ENCODE measurements around the gene OR52N2.
A peak's percentile ranks its signal among the peaks of the same experiment; 100 is the strongest.

Gene OR52N2

DNA sequence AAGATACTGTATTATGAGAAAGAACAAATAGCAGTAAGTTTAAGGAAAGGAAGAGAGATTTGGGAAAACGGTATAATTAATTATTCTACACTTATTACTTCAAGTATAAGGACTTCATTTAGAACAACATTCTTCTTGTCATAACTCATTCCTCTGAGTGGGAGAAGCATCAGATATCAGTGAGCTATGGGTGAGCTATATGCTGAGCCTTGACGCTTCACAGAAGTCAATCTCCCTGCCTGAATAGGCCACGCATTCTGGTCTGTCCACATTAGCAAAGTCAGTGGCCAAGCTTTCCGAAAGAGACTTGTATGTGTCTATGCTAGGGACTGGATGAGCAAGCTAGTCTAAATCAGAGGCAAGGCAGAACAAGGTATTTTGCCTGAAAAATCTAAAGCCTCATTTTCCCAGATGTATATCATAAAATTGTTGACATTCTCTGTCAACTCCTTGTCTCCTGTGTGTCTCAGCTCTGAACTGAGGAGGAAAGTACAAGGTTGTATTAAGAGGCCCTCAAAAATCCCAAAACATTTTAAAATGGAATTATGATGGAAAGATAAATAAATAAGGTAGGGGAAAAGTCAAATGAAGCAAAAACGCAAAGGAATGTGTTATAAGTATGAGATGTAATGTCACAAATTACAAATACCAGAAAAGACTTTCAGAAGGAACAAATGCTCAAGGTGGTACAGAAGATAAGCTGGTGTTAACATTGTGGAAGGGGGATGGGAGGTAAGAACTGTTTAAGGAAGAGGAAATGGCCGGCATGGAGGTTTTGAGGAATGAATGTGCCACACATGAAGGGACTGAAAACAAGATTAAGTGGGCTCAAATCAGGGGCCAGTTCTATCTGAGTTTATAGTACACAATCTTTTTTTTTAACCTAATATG is 1.4 kb downstream of the OR52N2 start:
- H3K4me3 ChIP-seq: no peak overlapping the region
- peaks cover under 1 to 26% (median 13%) of the 10 kb centered on the region in 10 experiments; a peak in 16 of 20 replicates for H3K4me1 ChIP-seq
- H3K36me3 ChIP-seq: no peaks in the 10 kb centered on the region
- H3K9me3 ChIP-seq (replicated peaks in 1 of 11): peaks cover 0 to 3% (median 0%) of the 10 kb centered on the region in 11 experiments; a peak in 1 of 22 replicates
- no peak overlapping the region for H3K9ac ChIP-seq
- no peak overlapping the region for H3K27ac ChIP-seq
- no peak for TF ChIP-seq Cebpa-rat (IDR thresholded peaks at IDR 0.05)
- peak overlapping the region in 7 of 11 experiments; percentile 73 to 95 (median 90); a peak in 6 of 22 replicates for H3K4me2 ChIP-seq
- no peaks in the 10 kb centered on the region for H4K20me1 ChIP-seq
- H3K27me3 ChIP-seq: no peaks in the 10 kb centered on the region; a peak in 1 of 22 replicates

DNA sequence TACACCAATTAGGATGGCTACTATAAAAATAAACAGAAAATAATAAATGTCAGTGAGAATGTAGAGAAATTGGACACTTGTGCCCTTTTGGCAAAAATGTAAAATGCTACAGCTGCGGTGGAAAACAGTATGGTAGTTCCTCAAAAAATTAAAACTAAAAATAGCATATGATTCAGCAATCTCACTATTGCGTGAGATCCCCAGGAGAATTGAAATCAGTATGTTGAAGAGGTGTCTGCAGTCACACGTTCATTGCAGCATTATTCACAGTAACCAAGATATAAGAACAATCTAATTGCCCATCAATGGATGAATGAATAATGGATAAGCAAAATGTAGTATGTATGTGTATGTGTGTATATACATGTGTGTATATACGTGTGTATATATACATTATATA is 6.8 kb downstream of the OR52N2 start:
- no peaks in the 10 kb centered on the region for H4K20me1 ChIP-seq
- peak overlapping the region in 10 of 11 experiments; percentile 17 to 62 (median 51); a peak in 15 of 22 replicates for H3K27ac ChIP-seq
- H3K36me3 ChIP-seq: no peaks in the 10 kb centered on the region
- H3K4me3 ChIP-seq: no peak overlapping the region
- TF ChIP-seq Cebpa-rat (IDR thresholded peaks at IDR 0.05): peak in 2 of 11 experiments; percentile 71 to 73; a peak in 5 of 22 replicates
- no peak overlapping the region for H3K9ac ChIP-seq
- H3K9me3 ChIP-seq (replicated peaks in 1 of 11): peaks cover 0 to 8% (median 0%) of the 10 kb centered on the region in 11 experiments; a peak in 3 of 22 replicates
- H3K4me1 ChIP-seq: peaks cover 9 to 33% (median 20%) of the 10 kb centered on the region in 10 experiments; a peak in 19 of 20 replicates
- no peaks in the 10 kb centered on the region for H3K27me3 ChIP-seq
- peak overlapping the region in 8 of 11 experiments; percentile 8 to 53 (median 26); a peak in 10 of 22 replicates for H3K4me2 ChIP-seq

DNA sequence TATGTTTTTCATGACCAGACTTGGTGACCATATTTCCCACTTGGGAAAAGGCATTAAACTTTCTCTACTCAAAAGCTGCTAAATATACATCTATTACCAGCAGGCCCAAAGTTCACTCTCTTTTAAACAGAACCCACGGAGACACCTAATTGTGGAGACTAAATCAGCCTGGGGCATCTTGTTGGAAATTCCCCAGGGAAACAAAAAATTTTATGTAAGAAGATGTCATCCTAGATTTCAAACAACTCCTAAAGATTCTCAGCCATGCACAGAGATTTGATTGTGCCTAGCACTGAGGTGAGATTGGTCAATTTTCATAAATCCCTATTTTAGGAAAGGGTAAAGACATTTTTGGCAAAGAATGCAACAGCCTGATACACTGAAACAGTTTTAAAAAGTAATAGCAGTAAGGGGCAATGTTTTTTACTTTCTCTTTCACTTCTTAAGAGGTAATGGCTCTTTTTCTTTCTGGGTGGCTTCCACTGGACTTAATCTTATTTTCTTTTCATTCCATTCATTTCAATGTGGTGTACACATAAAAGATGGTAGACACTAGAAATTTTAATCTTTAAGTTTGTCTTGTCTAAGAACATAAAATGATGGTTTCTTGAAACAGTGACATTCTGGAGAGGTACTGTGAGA is 9.6 kb downstream of the OR52N2 start:
- peaks cover 0 to 8% (median 0%) of the 10 kb centered on the region in 11 experiments; a peak in 3 of 22 replicates for H3K9me3 ChIP-seq (replicated peaks in 1 of 11)
- H3K27me3 ChIP-seq: no peaks in the 10 kb centered on the region
- H3K36me3 ChIP-seq: no peaks in the 10 kb centered on the region
- H3K4me1 ChIP-seq: peaks cover 9 to 33% (median 20%) of the 10 kb centered on the region in 10 experiments; a peak in 19 of 20 replicates
- no peak overlapping the region for H3K9ac ChIP-seq
- H3K27ac ChIP-seq: peak overlapping the region in 8 of 11 experiments; percentile 4 to 67 (median 38); a peak in 11 of 22 replicates
- H4K20me1 ChIP-seq: no peaks in the 10 kb centered on the region
- no peak for TF ChIP-seq Cebpa-rat (IDR thresholded peaks at IDR 0.05)
- H3K4me2 ChIP-seq: peak overlapping the region; percentile 39 to 73 (median 64); a peak in 20 of 22 replicates
- H3K4me3 ChIP-seq: no peak overlapping the region

DNA sequence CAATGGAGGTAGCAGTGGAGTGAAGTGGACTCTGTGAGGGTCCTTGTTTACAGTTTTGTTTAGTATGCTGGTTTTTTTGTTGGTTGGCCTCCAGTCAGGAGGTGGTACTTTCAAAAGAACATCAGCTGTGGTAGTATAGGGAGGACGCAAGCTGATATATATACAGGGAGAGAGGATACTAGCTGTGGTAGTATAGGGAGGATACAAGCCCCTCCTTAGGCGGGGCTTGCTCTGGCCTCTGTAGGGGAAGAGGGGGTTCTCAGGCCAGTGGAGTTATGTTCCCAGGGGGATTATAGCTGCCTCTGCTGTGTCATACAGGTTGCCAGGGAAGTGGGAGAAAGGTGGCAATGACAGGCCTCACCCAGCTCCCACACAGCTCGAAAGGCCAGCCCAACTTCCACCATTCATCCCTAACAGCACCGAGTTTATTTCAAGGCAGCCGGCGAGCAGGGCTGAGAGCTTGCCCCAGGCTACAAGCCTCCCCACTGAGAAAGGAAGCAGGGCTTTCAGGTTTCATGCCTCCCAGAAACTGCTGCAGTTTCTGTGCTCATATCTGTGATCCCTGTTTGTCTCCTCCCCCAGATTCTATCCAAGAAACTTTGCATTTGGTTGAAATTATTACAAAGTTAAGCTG is 22.6 kb downstream of the OR52N2 start:
- Histone ChIP-seq H3K4me2 (no peak overlapping the region), H3K4me3 (no peak overlapping the region), H3K36me3 (no peaks in the 10 kb centered on the region), H3K27ac (no peak overlapping the region), H4K20me1 (no peaks in the 10 kb centered on the region), H3K9me3 (replicated peaks in 1 of 11) (peaks cover 0 to 11% (median 0%) of the 10 kb centered on the region in 11 experiments; a peak in 3 of 22 replicates), H3K4me1 (no peaks in the 10 kb centered on the region), H3K9ac (no peak overlapping the region), H3K27me3 (no peaks in the 10 kb centered on the region)
- no peak for TF ChIP-seq Cebpa-rat (IDR thresholded peaks at IDR 0.05)

DNA sequence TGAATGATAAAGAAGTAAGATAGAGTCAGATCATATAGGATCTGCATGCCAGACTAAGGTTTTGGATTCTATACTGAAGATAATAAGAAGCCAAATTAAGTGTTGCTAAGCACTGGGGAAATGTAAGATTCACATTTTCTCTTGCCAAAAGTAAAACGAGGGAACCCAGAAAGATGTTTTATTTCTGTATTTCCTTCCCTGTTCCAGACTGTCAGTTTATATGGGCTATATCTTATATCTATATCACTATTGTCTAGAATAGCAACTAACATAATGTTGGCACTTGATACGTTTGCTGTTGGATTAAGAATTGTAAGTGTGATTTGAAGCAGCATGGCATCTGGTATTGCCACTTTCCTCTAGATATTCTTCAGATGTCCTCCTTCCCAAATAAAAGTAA is 24.7 kb downstream of the OR52N2 start:
- H3K27me3 ChIP-seq: no peaks in the 10 kb centered on the region
- no peak overlapping the region for H3K4me3 ChIP-seq
- H3K4me2 ChIP-seq: no peak overlapping the region
- no peaks in the 10 kb centered on the region for H4K20me1 ChIP-seq
- H3K4me1 ChIP-seq: no peaks in the 10 kb centered on the region
- H3K9ac ChIP-seq: no peak overlapping the region
- no peaks in the 10 kb centered on the region for H3K36me3 ChIP-seq
- no peak for TF ChIP-seq Cebpa-rat (IDR thresholded peaks at IDR 0.05)
- H3K9me3 ChIP-seq (replicated peaks in 1 of 11): no peaks in the 10 kb centered on the region
- no peak overlapping the region for H3K27ac ChIP-seq

DNA sequence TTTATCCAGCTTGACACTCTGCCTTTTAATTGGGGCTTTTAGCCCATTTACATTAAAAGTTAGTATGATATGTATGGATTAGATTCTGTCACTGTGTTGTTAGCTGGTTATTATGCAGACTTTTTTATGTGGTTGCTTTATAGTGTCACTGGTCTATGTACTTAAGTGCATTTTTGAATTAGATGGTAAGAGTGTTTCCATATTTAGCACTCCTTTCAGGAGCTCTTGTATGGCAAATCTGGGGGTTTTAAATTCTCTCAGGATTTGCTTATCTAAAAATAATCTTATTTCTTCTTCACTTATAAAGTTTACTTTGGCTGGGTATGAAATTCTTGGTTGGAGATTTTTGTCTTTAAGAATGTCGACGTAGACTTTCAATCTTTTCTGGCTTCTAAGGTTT is 29.0 kb downstream of the OR52N2 start:
- Histone ChIP-seq H3K36me3 (no peaks in the 10 kb centered on the region), H3K27ac (no peak overlapping the region), H3K4me1 (no peaks in the 10 kb centered on the region), H3K9me3 (replicated peaks in 1 of 11) (peaks cover 0 to 5% (median 0%) of the 10 kb centered on the region in 11 experiments; a peak in 1 of 22 replicates), H3K4me3 (no peak overlapping the region), H3K27me3 (no peaks in the 10 kb centered on the region), H3K4me2 (no peak overlapping the region), H4K20me1 (no peaks in the 10 kb centered on the region), H3K9ac (no peak overlapping the region)
- no peak for TF ChIP-seq Cebpa-rat (IDR thresholded peaks at IDR 0.05)

DNA sequence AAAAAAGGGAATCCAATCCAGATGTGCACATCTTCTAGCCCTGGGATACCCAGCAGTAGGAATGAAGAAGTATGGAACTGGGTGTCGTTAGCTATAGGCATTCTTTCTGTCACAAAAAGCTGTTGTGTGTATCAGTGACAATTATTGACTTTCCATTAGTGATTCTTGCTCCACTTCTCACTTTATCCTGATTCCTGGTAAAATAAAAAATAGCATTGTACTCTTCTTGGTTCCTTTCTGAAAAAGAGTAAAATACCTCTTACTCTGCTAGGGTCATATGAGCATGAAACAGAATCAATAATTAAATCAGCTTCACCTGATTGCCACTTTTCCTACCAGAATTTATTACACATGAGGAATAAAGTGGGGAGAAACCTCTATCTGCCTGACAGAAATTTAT is 33.1 kb downstream of the OR52N2 start, which contains the start of gene OR52E6:
Gene OR52E6, minus strand, starts transcription at position 101 of the 400 bp plus-strand sequence. Its CDS starts 0 bp downstream, at position 101.
- H3K4me3 ChIP-seq: no peak within 1 kb of the TSS
- TF ChIP-seq Cebpa-rat (IDR thresholded peaks at IDR 0.05): no peak
- H3K9me3 ChIP-seq (replicated peaks in 1 of 11): peaks cover 0 to 5% (median 0%) of the 10 kb centered on the region in 11 experiments; a peak in 1 of 22 replicates
- no peaks in the 10 kb centered on the region for H4K20me1 ChIP-seq
- no peaks in the 10 kb centered on the region for H3K4me1 ChIP-seq
- no peaks in the 10 kb centered on the region for H3K36me3 ChIP-seq
- H3K27me3 ChIP-seq: no peaks in the 10 kb centered on the region
- H3K9ac ChIP-seq: no peak within 1 kb of the TSS
- H3K4me2 ChIP-seq: no peak within 1 kb of the TSS
- H3K27ac ChIP-seq: no peak within 1 kb of the TSS

DNA sequence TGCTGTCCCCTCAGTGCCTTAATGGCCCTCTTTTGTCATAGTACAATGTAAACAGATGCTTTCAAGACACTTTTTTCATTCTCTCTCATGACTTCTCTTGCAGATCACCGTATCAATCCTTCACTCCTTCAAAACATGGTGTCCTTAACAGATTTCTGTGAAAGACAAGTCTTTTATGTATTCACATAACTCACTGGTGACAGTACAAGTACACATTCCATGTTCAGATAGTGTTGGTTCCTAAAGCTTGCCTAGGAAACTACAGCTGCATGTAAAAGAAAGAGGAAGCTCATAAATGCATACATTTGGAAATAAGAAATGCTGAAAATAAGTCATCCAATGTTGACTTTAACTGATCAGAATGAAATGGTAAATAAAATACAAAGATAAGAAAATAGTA is 38.0 kb downstream of the OR52N2 start:
- Histone ChIP-seq H3K9me3 (replicated peaks in 1 of 11) (peaks cover 0 to 2% (median 0%) of the 10 kb centered on the region in 11 experiments; a peak in 3 of 22 replicates), H3K4me2 (no peak overlapping the region), H3K4me3 (no peak overlapping the region), H3K9ac (no peak overlapping the region), H3K36me3 (no peaks in the 10 kb centered on the region), H3K4me1 (no peaks in the 10 kb centered on the region), H3K27ac (no peak overlapping the region), H4K20me1 (no peaks in the 10 kb centered on the region), H3K27me3 (no peaks in the 10 kb centered on the region)
- TF ChIP-seq Cebpa-rat (IDR thresholded peaks at IDR 0.05): no peak

- Histone ChIP-seq H3K4me1 (no peaks in the 10 kb centered on the region), H3K27me3 (no peaks in the 10 kb centered on the region), H4K20me1 (no peaks in the 10 kb centered on the region), H3K4me3 (no peak overlapping the region), H3K27ac (no peak overlapping the region), H3K4me2 (no peak overlapping the region), H3K36me3 (no peaks in the 10 kb centered on the region), H3K9ac (no peak overlapping the region), H3K9me3 (replicated peaks in 1 of 11) (peaks cover 0 to 6% (median 0%) of the 10 kb centered on the region in 11 experiments; a peak in 3 of 22 replicates)
- no peak for TF ChIP-seq Cebpa-rat (IDR thresholded peaks at IDR 0.05)
Measured at GRCh38 chr11:5847711-5848110, 39.0 kb downstream of the OR52N2 start.
